H1 (cell line): ENCODE measurements around the gene NBAS. TPM values are rescaled to one million over a fixed set of nuclear protein-coding genes. Genes with fewer than 3 reads are reported as not detected.

ENCODE experiments used
- CTCF ChIA-PET: fragments of 300-600 bp; sonication (Branson Sonifier 250); formaldehyde crosslinking; loops from one replicate; lab custom pipeline; 2021; ENCODE audit not compliant: partially characterized antibody; lab: Charles Lee
- POLR2A ChIA-PET: fragments of 300-600 bp; sonication (Branson Sonifier 250); formaldehyde crosslinking; loops from one replicate; lab custom pipeline; 2021; ENCODE audit warnings: inconsistent platforms; ENCODE audit not compliant: partially characterized antibody; lab: Charles Lee
- DNase-seq, 2 experiments: peaks; one replicate each; pipeline versions ENCODE4 v3.0.0 to v3.0.0-alpha.2; 2010 to 2022; ENCODE audit warnings: low spot score in 2 of 2, low read depth in 1 of 2, mixed read lengths in 1 of 2
- FAIRE-seq: peaks from 2 replicates; lab custom pipeline; 2011; peaks lifted over from hg19 to GRCh38; lab: Jason Lieb, UNC
- H2AFZ ChIP-seq: 2 replicates; pipeline ENCODE4 v1.8.1; 2012; ENCODE audit warnings: low read length, inconsistent platforms
- H2AK5ac ChIP-seq: 2 replicates; pipeline ENCODE4 v1.6.1; 2013; ENCODE audit warnings: low read depth, low read length
- H2BK120ac ChIP-seq: replicated peaks from 2 replicates; pipeline ENCODE3; 2013; ENCODE audit warnings: low read depth, low read length, inconsistent platforms
- H2BK12ac ChIP-seq: 2 replicates; pipeline ENCODE4 v1.6.1; 2013; ENCODE audit warnings: low read depth, low read length
- H2BK15ac ChIP-seq: 2 replicates; pipeline ENCODE4 v1.6.1; 2013; ENCODE audit warnings: low read length
- H2BK20ac ChIP-seq: 2 replicates; pipeline ENCODE4 v1.6.1; 2013; ENCODE audit warnings: low read length
- H2BK5ac ChIP-seq: 2 replicates; pipeline ENCODE4 v1.6.1; 2013; ENCODE audit warnings: low read depth, low read length
- H3K14ac ChIP-seq: 2 replicates; pipeline ENCODE4 v1.6.1; 2013; ENCODE audit warnings: inconsistent platforms; ENCODE audit not compliant: insufficient read length
- H3K18ac ChIP-seq: 2 replicates; pipeline ENCODE4 v1.6.1; 2013; ENCODE audit warnings: low read length; ENCODE audit errors: extremely low read depth
- H3K23ac ChIP-seq: 2 replicates; pipeline ENCODE4 v1.6.1; 2013; ENCODE audit warnings: inconsistent platforms; ENCODE audit not compliant: insufficient read length
- H3K23me2 ChIP-seq: 2 replicates; pipeline ENCODE4 v1.6.1; 2013; ENCODE audit warnings: low read depth, low read length
- H3K27ac ChIP-seq: 2 replicates; pipeline ENCODE4 v1.6.1; 2011; ENCODE audit warnings: low read depth, low read length, inconsistent platforms
- H3K27me3 ChIP-seq, 4 experiments: replicated peaks in 1 of 4; 1 replicate in 1 of 4; 2 replicates in 3 of 4; pipeline versions ENCODE4 v1.6.1 to v1.8.1; 2011 to 2013; ENCODE audit warnings: low read length in 3 of 4, mild to moderate bottlenecking in 3 of 4, inconsistent platforms in 2 of 4, mixed read lengths in 2 of 4, moderate library complexity in 1 of 4; ENCODE audit not compliant: control insufficient read depth in 3 of 4, insufficient read depth in 3 of 4; ENCODE audit errors: extremely low read depth in 1 of 4
- H3K36me3 ChIP-seq, 4 experiments: 2 replicates each; pipeline versions ENCODE4 v1.6.1 to v1.8.1; 2011 to 2013; ENCODE audit warnings: mild to moderate bottlenecking in 4 of 4, low read length in 3 of 4, moderate library complexity in 2 of 4, control low read depth in 1 of 4, inconsistent platforms in 1 of 4; ENCODE audit not compliant: insufficient read depth in 4 of 4, control insufficient read depth in 2 of 4
- H3K4ac ChIP-seq: replicated peaks from 2 replicates; pipeline ENCODE3; 2013; ENCODE audit warnings: low read length, low read depth, mixed read lengths, inconsistent platforms; ENCODE audit not compliant: insufficient read length
- H3K4me1 ChIP-seq, 4 experiments: replicated peaks in 1 of 4; 1 replicate in 1 of 4; 2 replicates in 3 of 4; pipeline versions ENCODE4 v1.6.1 to v1.8.1; 2011 to 2013; ENCODE audit warnings: low read length in 3 of 4, inconsistent platforms in 2 of 4, mixed read lengths in 1 of 4; ENCODE audit not compliant: insufficient read depth in 4 of 4, control insufficient read depth in 3 of 4
- H3K4me2 ChIP-seq, 2 experiments: 2 replicates each; pipeline versions ENCODE4 v1.6.1 to v1.8.1; 2011 to 2013; ENCODE audit warnings: low read depth in 2 of 2, low read length in 2 of 2, control low read depth in 1 of 2, inconsistent platforms in 1 of 2, mild to moderate bottlenecking in 1 of 2; ENCODE audit not compliant: insufficient read depth in 1 of 2
- H3K4me3 ChIP-seq, 4 experiments: fragments of 200-600, 300-600 bp in 1 of 4; sonication (generic), shearing (Covaris generic), sonication (Bioruptor Twin) in 1 of 4; 2 replicates each; pipeline versions ENCODE4 v1.5.1 to v1.8.1; 2011 to 2016; ENCODE audit warnings: low read length in 4 of 4, low read depth in 3 of 4, control low read depth in 2 of 4, inconsistent platforms in 2 of 4, mild to moderate bottlenecking in 2 of 4, mixed read lengths in 1 of 4, moderate library complexity in 1 of 4; ENCODE audit not compliant: insufficient read depth in 2 of 4; ENCODE audit errors: extremely low read depth in 1 of 4
- H3K56ac ChIP-seq: replicated peaks from 2 replicates; pipeline ENCODE3; 2013; ENCODE audit warnings: low read depth, mild to moderate bottlenecking, mixed read lengths, low read length, inconsistent platforms; ENCODE audit not compliant: insufficient read length
- H3K79me1 ChIP-seq: 2 replicates; pipeline ENCODE4 v1.6.1; 2013; ENCODE audit warnings: low read depth, low read length, control low read depth
- H3K79me2 ChIP-seq, 2 experiments: 2 replicates each; pipeline versions ENCODE4 v1.6.1 to v1.8.1; 2012 to 2013; ENCODE audit warnings: low read length in 2 of 2, mild to moderate bottlenecking in 2 of 2, inconsistent platforms in 1 of 2; ENCODE audit not compliant: insufficient read depth in 2 of 2, control insufficient read depth in 1 of 2
- H3K9ac ChIP-seq, 4 experiments: replicated peaks in 1 of 4; 1 replicate in 1 of 4; 2 replicates in 3 of 4; pipeline versions ENCODE4 v1.6.1 to v1.8.1; 2011 to 2013; ENCODE audit warnings: low read depth in 3 of 4, low read length in 3 of 4, control low read depth in 2 of 4, mild to moderate bottlenecking in 2 of 4, moderate library complexity in 2 of 4, inconsistent platforms in 1 of 4; ENCODE audit errors: extremely low read depth in 1 of 4
- H3K9me3 ChIP-seq, 2 experiments: 2 replicates each; pipeline versions ENCODE4 v1.6.1 to v1.8.1; 2012 to 2013; ENCODE audit warnings: mild to moderate bottlenecking in 2 of 2, moderate library complexity in 2 of 2, control low read depth in 1 of 2, inconsistent platforms in 1 of 2, low read depth in 1 of 2, low read length in 1 of 2, mixed read lengths in 1 of 2; ENCODE audit not compliant: insufficient read depth in 2 of 2
- H4K20me1 ChIP-seq, 2 experiments: replicated peaks in 1 of 2; 2 replicates each; pipeline versions ENCODE3 to v1.8.1; 2011 to 2013; ENCODE audit warnings: inconsistent platforms in 2 of 2, low read length in 2 of 2, mild to moderate bottlenecking in 1 of 2; ENCODE audit not compliant: insufficient read depth in 2 of 2, control insufficient read depth in 1 of 2
- H4K5ac ChIP-seq: 2 replicates; pipeline ENCODE4 v1.6.1; 2013; ENCODE audit warnings: low read length, low read depth, mixed read lengths, inconsistent platforms; ENCODE audit not compliant: insufficient read length
- H4K8ac ChIP-seq: 2 replicates; pipeline ENCODE4 v1.8.0; 2013; ENCODE audit warnings: mild to moderate bottlenecking, moderate library complexity, low read length, inconsistent platforms; ENCODE audit not compliant: insufficient read depth; ENCODE audit errors: extremely low read depth
- H4K91ac ChIP-seq: replicated peaks from 2 replicates; pipeline ENCODE3; 2013; ENCODE audit warnings: low read length, mixed read lengths, inconsistent platforms; ENCODE audit not compliant: insufficient read length
- CBX8 ChIP-seq: fragments of 300-800, 300-1000 bp; sonication (generic); IDR thresholded peaks from 2 replicates; pipeline ENCODE4 v1.7.1; 2016; ENCODE audit warnings: low read depth, low read length, borderline replicate concordance
- CREB1 ChIP-seq: IDR thresholded peaks from 2 replicates; pipeline ENCODE4 v1.6.1; 2012; ENCODE audit warnings: inconsistent platforms
- HDAC2 ChIP-seq, 2 experiments: fragments of 300-600 bp in 1 of 2; sonication (generic) in 1 of 2; IDR thresholded peaks; 2 replicates each; pipeline ENCODE4 v1.6.1; 2011 to 2012; ENCODE audit warnings: low read depth in 2 of 2, low read length in 2 of 2, mild to moderate bottlenecking in 2 of 2, moderate library complexity in 2 of 2, borderline replicate concordance in 1 of 2, inconsistent platforms in 1 of 2
- KDM4A ChIP-seq: IDR thresholded peaks from one replicate; pipeline ENCODE4 v1.7.1; 2012; ENCODE audit warnings: low read depth, mild to moderate bottlenecking, moderate library complexity, low read length, inconsistent platforms; ENCODE audit not compliant: severe bottlenecking
- SIN3A ChIP-seq, 2 experiments: IDR thresholded peaks in 1 of 2; conservative IDR thresholded peaks in 1 of 2; 2 replicates each; pipeline ENCODE4 v1.6.1; 2011 to 2012; ENCODE audit warnings: low read length in 2 of 2, improper control_type of control experiment in 1 of 2, low read depth in 1 of 2, mild to moderate bottlenecking in 1 of 2
- SIX5 ChIP-seq: IDR thresholded peaks from 2 replicates; pipeline ENCODE4 v1.6.1; 2011; ENCODE audit warnings: mild to moderate bottlenecking, low read depth, low read length
- YY1 ChIP-seq: IDR thresholded peaks from 2 replicates; pipeline ENCODE4 v1.6.1; 2011; ENCODE audit warnings: low read depth, mild to moderate bottlenecking, low read length
- WGBS, 2 experiments: shearing (Covaris generic) in 1 of 2; methylation state at CpG; one replicate each; pipeline versions ENCODE4 v1.1.6 to v1.1.7; 2013 to 2015; ENCODE audit warnings: low lambda C conversion rate in 2 of 2, mixed read lengths in 2 of 2, inconsistent platforms in 1 of 2, low coverage in 1 of 2, missing lambda C conversion rate in 1 of 2; ENCODE audit not compliant: insufficient replicate concordance in 2 of 2, insufficient coverage in 1 of 2, insufficient read length in 1 of 2; ENCODE audit errors: extremely low coverage in 1 of 2, missing lambda C conversion rate in 1 of 2; 5-methylcytosine and 5-hydroxymethylcytosine counted together
- polyA plus RNA-seq, 7 experiments: library from polyadenylated mRNA; depleted of rRNA in 3 of 7; stranded (reverse) in 5 of 7; unstranded in 2 of 7; fragments of >200 nt in 5 of 7; fragments of 200-250 nt in 2 of 7; gene quantifications; 1 replicate in 5 of 7; 2 replicates in 1 of 7; 4 replicates in 1 of 7; pipeline versions ENCODE4 v1.2.1 to v1.2.3, GENCODE V29; 2011 to 2013; ENCODE audit warnings: missing spikeins in 2 of 7, mixed read lengths in 2 of 7
- total RNA-seq: library from RNA; stranded (reverse); fragmentation: NEBNext Ultra II Directional; extraction: Animal tissue kit (Norgen Biotek cat#: 25700); gene quantifications from 2 replicates; pipeline ENCODE4 v1.2.1, GENCODE V29; 2021
- TF ChIP-seq, protein P1 (sequence below): IDR thresholded peaks from 2 replicates; pipeline ENCODE4 v1.6.1; 2012; ENCODE audit warnings: low read length, inconsistent platforms

The NBAS gene
- total and polyA plus RNA-seq, 2 of the 8 experiments (the other 6 are each of a cell fraction or from before 2014, with no cell fraction given): 19.6 to 34.8 TPM

DNA sequence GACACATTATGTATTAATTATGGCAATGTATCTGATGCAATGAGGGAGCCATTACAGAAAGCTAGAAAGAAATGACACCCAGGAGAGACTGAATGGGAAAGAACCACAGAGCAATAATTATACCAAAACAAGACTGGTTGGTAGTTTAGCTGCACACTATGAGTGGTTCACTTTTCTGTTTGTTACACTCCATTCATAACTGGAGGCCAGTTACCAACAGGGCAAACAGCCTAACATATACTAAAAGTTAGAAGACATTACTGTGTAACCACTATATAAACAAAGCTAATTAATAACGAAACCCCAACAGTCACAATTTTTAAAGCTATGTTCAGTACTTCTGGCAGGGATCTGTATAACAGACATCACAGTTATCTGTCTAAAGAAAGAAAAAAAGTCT lies 49.4 kb downstream of the NBAS start:
- no peak overlapping the region for H3K4me2 ChIP-seq
- H3K79me1 ChIP-seq: no peaks in the 10 kb centered on the region
- H4K8ac ChIP-seq: no peak overlapping the region
- no peaks in the 10 kb centered on the region for H3K79me2 ChIP-seq
- H3K23ac ChIP-seq: no peak overlapping the region
- no peak for DNase-seq
- ChIA-PET POLR2A (no interaction called here), CTCF (interaction anchor here (0.7 to 1.1 kb wide), 2 partner anchors 38 to 65 kb away, joined by 3 read pairs; no protein-coding TSS in a partner anchor)
- no peak overlapping the region for H2BK5ac ChIP-seq
- no peak overlapping the region for H3K9ac ChIP-seq
- H3K4me3 ChIP-seq: no peak overlapping the region
- no peak overlapping the region for H2BK120ac ChIP-seq
- no peak for FAIRE-seq
- no peak overlapping the region for H4K5ac ChIP-seq
- H2AFZ ChIP-seq: no peak overlapping the region
- H3K23me2 ChIP-seq: no peaks in the 10 kb centered on the region; the same call in 1 of the 2 replicates
- no peak overlapping the region for H2BK20ac ChIP-seq
- TF ChIP-seq SIX5 (no peak), CBX8 (no peak), YY1 (no peak), CREB1 (no peak), HDAC2 (IDR thresholded peaks at IDR 0.05; ENCODE audit: borderline replicate concordance in 1 of 2, low read depth in 2 of 2, low read length in 2 of 2) (no peak), SIN3A (conservative IDR thresholded peaks at IDR 0.05 in 1 of 2, IDR thresholded peaks at IDR 0.05 in 1 of 2; ENCODE audit: low read depth in 1 of 2, low read length in 2 of 2) (no peak), KDM4A (no peak)
- TF ChIP-seq, protein P1, sequence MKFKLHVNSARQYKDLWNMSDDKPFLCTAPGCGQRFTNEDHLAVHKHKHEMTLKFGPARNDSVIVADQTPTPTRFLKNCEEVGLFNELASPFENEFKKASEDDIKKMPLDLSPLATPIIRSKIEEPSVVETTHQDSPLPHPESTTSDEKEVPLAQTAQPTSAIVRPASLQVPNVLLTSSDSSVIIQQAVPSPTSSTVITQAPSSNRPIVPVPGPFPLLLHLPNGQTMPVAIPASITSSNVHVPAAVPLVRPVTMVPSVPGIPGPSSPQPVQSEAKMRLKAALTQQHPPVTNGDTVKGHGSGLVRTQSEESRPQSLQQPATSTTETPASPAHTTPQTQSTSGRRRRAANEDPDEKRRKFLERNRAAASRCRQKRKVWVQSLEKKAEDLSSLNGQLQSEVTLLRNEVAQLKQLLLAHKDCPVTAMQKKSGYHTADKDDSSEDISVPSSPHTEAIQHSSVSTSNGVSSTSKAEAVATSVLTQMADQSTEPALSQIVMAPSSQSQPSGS: no peak
- no peaks in the 10 kb centered on the region for H3K9me3 ChIP-seq
- no peak overlapping the region for H3K27ac ChIP-seq
- no peak overlapping the region for H2AK5ac ChIP-seq
- H3K18ac ChIP-seq: no peak overlapping the region
- H3K4me1 ChIP-seq: no peaks in the 10 kb centered on the region
- H3K56ac ChIP-seq: no peak overlapping the region
- no peak overlapping the region for H2BK15ac ChIP-seq
- H3K14ac ChIP-seq: no peak overlapping the region
- no peak overlapping the region for H4K91ac ChIP-seq
- H4K20me1 ChIP-seq: peaks cover 0 to 3% of the 10 kb centered on the region in 2 experiments
- 76% methylated on average over 1 of the region's 1 CpG; no CpG with 5 or more reads in 1 of the 2 experiments for WGBS, 2 experiments
- no peak overlapping the region for H3K4ac ChIP-seq
- H2BK12ac ChIP-seq: no peak overlapping the region
- H3K27me3 ChIP-seq: no peaks in the 10 kb centered on the region
- H3K36me3 ChIP-seq: no peaks in the 10 kb centered on the region; a peak in 1 of 8 replicates
